BLaER1 treated with 17β-estradiol and CSF1 and Interleukin-3, amounts not matched to agents 10 nM and 100 nM (cell line): ENCODE data around the gene DAZAP1.
"Not testable (repeated sequence)": the region's sequence is repeated elsewhere in the genome, so short reads cannot be mapped to it uniquely, and the experiment has no call there.

Source experiments
- H3K27ac ChIP-seq, 11 experiments: shearing (Covaris generic); formaldehyde crosslinking; 2 replicates each; pipeline ENCODE4 v1.8.1; 2022
- H3K27me3 ChIP-seq, 11 experiments: shearing (Covaris generic); formaldehyde crosslinking; 2 replicates each; pipeline ENCODE4 v1.8.1; 2022
- H3K36me3 ChIP-seq, 11 experiments: shearing (Covaris generic); formaldehyde crosslinking; 2 replicates each; pipeline ENCODE4 v1.8.1; 2022
- H3K4me1 ChIP-seq, 10 experiments: shearing (Covaris generic); formaldehyde crosslinking; 2 replicates each; pipeline ENCODE4 v1.8.1; 2022
- H3K4me2 ChIP-seq, 11 experiments: shearing (Covaris generic); formaldehyde crosslinking; 2 replicates each; pipeline ENCODE4 v1.8.1; 2022
- H3K4me3 ChIP-seq, 10 experiments: shearing (Covaris generic); formaldehyde crosslinking; 2 replicates each; pipeline ENCODE4 v1.8.1; 2022
- H3K9ac ChIP-seq, 11 experiments: shearing (Covaris generic); formaldehyde crosslinking; 2 replicates each; pipeline ENCODE4 v1.8.1; 2022
- H3K9me3 ChIP-seq, 11 experiments: shearing (Covaris generic); formaldehyde crosslinking; replicated peaks in 1 of 11; 2 replicates each; pipeline ENCODE4 v1.8.1; 2022
- H4K20me1 ChIP-seq, 11 experiments: shearing (Covaris generic); formaldehyde crosslinking; 2 replicates each; pipeline ENCODE4 v1.8.1; 2022
- Cebpa-rat ChIP-seq, 11 experiments: shearing (Covaris generic); IDR thresholded peaks; 2 replicates each; pipeline ENCODE4 v1.8.1; 2022

Gene DAZAP1

GRCh38 chr19:1472231-1473084 is 65.1 kb downstream of the DAZAP1 start:
- Histone ChIP-seq H3K4me3 (no peak overlapping the region), H3K4me1 (peaks cover 48 to 70% (median 60%) of the 10 kb centered on the region in 10 experiments), H3K27ac (no peak overlapping the region), H3K9me3 (no peaks in the 10 kb centered on the region), H3K4me2 (peak overlapping the region; percentile 91 to 99 (median 98)), H3K9ac (peak overlapping the region in 4 of 11 experiments; percentile 28 to 60 (median 44); a peak in 5 of 22 replicates), H4K20me1 (peaks cover 99 to 100% (median 100%) of the 10 kb centered on the region in 11 experiments), H3K36me3 (peaks cover 21 to 42% (median 38%) of the 10 kb centered on the region in 11 experiments; a peak in 21 of 22 replicates), H3K27me3 (peaks cover 58 to 72% (median 64%) of the 10 kb centered on the region in 11 experiments)
- no peak for TF ChIP-seq Cebpa-rat (IDR thresholded peaks at IDR 0.05)

- Histone ChIP-seq H3K4me1 (peaks cover 54 to 71% (median 60%) of the 10 kb centered on the region in 10 experiments), H3K27me3 (peaks cover 50 to 64% (median 56%) of the 10 kb centered on the region in 11 experiments), H3K9ac (no peak overlapping the region; a peak in 1 of 22 replicates), H3K4me2 (peak overlapping the region in 3 of 11 experiments; percentile 9 to 98 (median 91); a peak in 3 of 22 replicates), H3K27ac (no peak overlapping the region), H4K20me1 (peaks cover 96 to 100% (median 100%) of the 10 kb centered on the region in 11 experiments), H3K9me3 (no peaks in the 10 kb centered on the region), H3K36me3 (peaks cover 23 to 45% (median 39%) of the 10 kb centered on the region in 11 experiments; a peak in 21 of 22 replicates), H3K4me3 (no peak overlapping the region)
- TF ChIP-seq Cebpa-rat (IDR thresholded peaks at IDR 0.05): no peak
These were observed 65.9 kb downstream of the DAZAP1 start for GRCh38 chr19:1473085-1473851.

GRCh38 chr19:1474011-1474764 is 66.8 kb downstream of the DAZAP1 start:
- Histone ChIP-seq H3K9ac (0 out of 22 replicates have a peak overlapping the region, but pooled peaks of 1 of the 11 experiments have one; percentile 9), H3K4me2 (no peak overlapping the region), H4K20me1 (peaks cover 87 to 96% (median 93%) of the 10 kb centered on the region in 11 experiments), H3K27me3 (peaks cover 41 to 55% (median 47%) of the 10 kb centered on the region in 11 experiments), H3K4me1 (peaks cover 47 to 61% (median 52%) of the 10 kb centered on the region in 10 experiments), H3K4me3 (no peak overlapping the region), H3K27ac (no peak overlapping the region), H3K9me3 (no peaks in the 10 kb centered on the region), H3K36me3 (peaks cover 23 to 45% (median 39%) of the 10 kb centered on the region in 11 experiments; a peak in 21 of 22 replicates)
- no peak for TF ChIP-seq Cebpa-rat (IDR thresholded peaks at IDR 0.05)

- peak overlapping the region in 2 of 11 experiments; percentile 9 to 17; a peak in 1 of 22 replicates for H3K9ac ChIP-seq
- H3K4me1 ChIP-seq: peaks cover 46 to 60% (median 52%) of the 10 kb centered on the region in 10 experiments
- H3K27ac ChIP-seq: no peak overlapping the region
- H3K36me3 ChIP-seq: peaks cover 23 to 45% (median 39%) of the 10 kb centered on the region in 11 experiments; a peak in 21 of 22 replicates
- no peak overlapping the region for H3K4me2 ChIP-seq
- no peak overlapping the region for H3K4me3 ChIP-seq
- H4K20me1 ChIP-seq: peaks cover 80 to 89% (median 87%) of the 10 kb centered on the region in 11 experiments
- H3K27me3 ChIP-seq: peaks cover 34 to 48% (median 40%) of the 10 kb centered on the region in 11 experiments
- H3K9me3 ChIP-seq: no peaks in the 10 kb centered on the region
- no peak for TF ChIP-seq Cebpa-rat (IDR thresholded peaks at IDR 0.05)
These were observed 67.5 kb downstream of the DAZAP1 start for GRCh38 chr19:1474765-1475351.

- Histone ChIP-seq H3K36me3 (peaks cover 23 to 45% (median 39%) of the 10 kb centered on the region in 11 experiments; a peak in 21 of 22 replicates), H3K9me3 (no peaks in the 10 kb centered on the region), H3K9ac (no peak overlapping the region; a peak in 1 of 22 replicates), H4K20me1 (peaks cover 70 to 79% (median 76%) of the 10 kb centered on the region in 11 experiments), H3K4me1 (peaks cover 45 to 60% (median 52%) of the 10 kb centered on the region in 10 experiments), H3K4me2 (0 out of 22 replicates have a peak overlapping the region, but pooled peaks of 1 of the 11 experiments have one; percentile 3), H3K4me3 (no peak overlapping the region), H3K27ac (no peak overlapping the region), H3K27me3 (peaks cover 24 to 38% (median 30%) of the 10 kb centered on the region in 11 experiments)
- no peak for TF ChIP-seq Cebpa-rat (IDR thresholded peaks at IDR 0.05)
These were observed 68.5 kb downstream of the DAZAP1 start for GRCh38 chr19:1475751-1476437.

- peaks cover 58 to 67% (median 65%) of the 10 kb centered on the region in 11 experiments for H4K20me1 ChIP-seq
- H3K4me2 ChIP-seq: peak overlapping the region in 10 of 11 experiments; percentile 91 to 96 (median 95); a peak in 17 of 22 replicates
- H3K9me3 ChIP-seq, H3K27ac ChIP-seq: not testable (repeated sequence)
- H3K9ac ChIP-seq: peak overlapping the region in 8 of 11 experiments; percentile 70 to 89 (median 86); a peak in 8 of 22 replicates
- H3K4me1 ChIP-seq: peaks cover 40 to 55% (median 45%) of the 10 kb centered on the region in 10 experiments
- H3K27me3 ChIP-seq: peaks cover 12 to 26% (median 18%) of the 10 kb centered on the region in 11 experiments
- H3K4me3 ChIP-seq: peak overlapping the region in 3 of 10 experiments; percentile 82 to 88 (median 88); a peak in 1 of 20 replicates
- H3K36me3 ChIP-seq: peaks cover 23 to 45% (median 39%) of the 10 kb centered on the region in 11 experiments; a peak in 21 of 22 replicates
These were observed 69.7 kb downstream of the DAZAP1 start for GRCh38 chr19:1477056-1477455.
